ENCODE measurements around the gene CFAP65.
A peak's percentile ranks its signal among the peaks of the same experiment; 100 is the strongest.

Gene CFAP65

GRCh38 chr2:218961651-218962570 lies 79.4 kb downstream of the CFAP65 start:
- Histone ChIP-seq H3K27me3 (ENCODE audit: control insufficient read depth in 1 of 2, insufficient read depth in 2 of 2, low read length in 2 of 2) (peaks cover 64 to 68% of the 10 kb centered on the region in 2 donors), H3K27ac (ENCODE audit: low read length) (no peak overlapping the region), H3K9me3 (ENCODE audit: control insufficient read depth in 2 of 2, low read length in 2 of 2) (no peaks in the 10 kb centered on the region), H3K4me1 (ENCODE audit: control insufficient read depth, insufficient read depth, low read length) (peaks cover 14% of the 10 kb centered on the region), H3K9ac (ENCODE audit: low read length in 2 of 2) (no peak overlapping the region), H3K36me3 (ENCODE audit: control insufficient read depth in 2 of 2, insufficient read depth in 2 of 2, low read length in 2 of 2) (no peaks in the 10 kb centered on the region), H3K4me3 (ENCODE audit: low read length in 2 of 2) (no peak overlapping the region)

- no peak overlapping the region for H3K4me3 ChIP-seq (ENCODE audit: low read length in 2 of 2)
- H3K9ac ChIP-seq (ENCODE audit: low read length in 2 of 2): no peak overlapping the region
- no peaks in the 10 kb centered on the region for H3K9me3 ChIP-seq (ENCODE audit: control insufficient read depth in 2 of 2, low read length in 2 of 2)
Measured at GRCh38 chr2:218961229-218961628, 80.1 kb downstream of the CFAP65 start.

GRCh38 chr2:218960309-218961165 lies 80.8 kb downstream of the CFAP65 start:
- H3K9me3 ChIP-seq (ENCODE audit: control insufficient read depth in 2 of 2, low read length in 2 of 2): no peaks in the 10 kb centered on the region
- no peaks in the 10 kb centered on the region for H3K36me3 ChIP-seq (ENCODE audit: control insufficient read depth in 2 of 2, insufficient read depth in 2 of 2, low read length in 2 of 2)
- H3K4me3 ChIP-seq (ENCODE audit: low read length in 2 of 2): no peak overlapping the region
- H3K4me1 ChIP-seq (ENCODE audit: control insufficient read depth, insufficient read depth, low read length): peaks cover 14% of the 10 kb centered on the region
- H3K27ac ChIP-seq (ENCODE audit: low read length): no peak overlapping the region
- peaks cover 64 to 68% of the 10 kb centered on the region in 2 donors for H3K27me3 ChIP-seq (ENCODE audit: control insufficient read depth in 1 of 2, insufficient read depth in 2 of 2, low read length in 2 of 2)
- H3K9ac ChIP-seq (ENCODE audit: low read length in 2 of 2): no peak overlapping the region

More at GRCh38 chr2:218961229-218961628, 80.1 kb downstream of the CFAP65 start:
- Histone ChIP-seq H3K27ac (ENCODE audit: low read length) (no peak overlapping the region), H3K36me3 (ENCODE audit: control insufficient read depth in 2 of 2, insufficient read depth in 2 of 2, low read length in 2 of 2) (no peaks in the 10 kb centered on the region), H3K4me1 (ENCODE audit: control insufficient read depth, insufficient read depth, low read length) (peaks cover 14% of the 10 kb centered on the region), H3K27me3 (ENCODE audit: control insufficient read depth in 1 of 2, insufficient read depth in 2 of 2, low read length in 2 of 2) (peaks cover 64 to 68% of the 10 kb centered on the region in 2 donors)

GRCh38 chr2:218959761-218960308 lies 81.5 kb downstream of the CFAP65 start:
- Histone ChIP-seq H3K27ac (ENCODE audit: low read length) (no peak overlapping the region), H3K9me3 (ENCODE audit: control insufficient read depth in 2 of 2, low read length in 2 of 2) (no peaks in the 10 kb centered on the region), H3K4me1 (ENCODE audit: control insufficient read depth, insufficient read depth, low read length) (peaks cover 14% of the 10 kb centered on the region), H3K4me3 (ENCODE audit: low read length in 2 of 2) (peak overlapping the region in 1 of 2 donors; percentile 54), H3K27me3 (ENCODE audit: control insufficient read depth in 1 of 2, insufficient read depth in 2 of 2, low read length in 2 of 2) (peaks cover 64 to 71% of the 10 kb centered on the region in 2 donors), H3K9ac (ENCODE audit: low read length in 2 of 2) (no peak overlapping the region), H3K36me3 (ENCODE audit: control insufficient read depth in 2 of 2, insufficient read depth in 2 of 2, low read length in 2 of 2) (no peaks in the 10 kb centered on the region)

- Histone ChIP-seq H3K9me3 (ENCODE audit: control insufficient read depth in 2 of 2, low read length in 2 of 2) (no peaks in the 10 kb centered on the region), H3K4me3 (ENCODE audit: low read length in 2 of 2) (peak within 1 kb of the TSS in 1 of 2 donors; percentile 54), H3K9ac (ENCODE audit: low read length in 2 of 2) (no peak within 1 kb of the TSS), H3K4me1 (ENCODE audit: control insufficient read depth, insufficient read depth, low read length) (peaks cover 14% of the 10 kb centered on the region), H3K27me3 (ENCODE audit: control insufficient read depth in 1 of 2, insufficient read depth in 2 of 2, low read length in 2 of 2) (peaks cover 62 to 67% of the 10 kb centered on the region in 2 donors), H3K36me3 (ENCODE audit: control insufficient read depth in 2 of 2, insufficient read depth in 2 of 2, low read length in 2 of 2) (no peaks in the 10 kb centered on the region), H3K27ac (ENCODE audit: low read length) (no peak within 1 kb of the TSS)
Measured at GRCh38 chr2:218959141-218959731, 82.1 kb downstream of the CFAP65 start, which contains the start of gene CDK5R2. TSS of gene CDK5R2 (plus strand) at chr2:218959666. CDS start at chr2:218959821, 155 bp downstream.

GRCh38 chr2:218958276-218958675 lies 83.0 kb downstream of the CFAP65 start:
- Histone ChIP-seq H3K27ac (ENCODE audit: low read length) (no peak overlapping the region), H3K36me3 (ENCODE audit: control insufficient read depth in 2 of 2, insufficient read depth in 2 of 2, low read length in 2 of 2) (no peaks in the 10 kb centered on the region), H3K4me3 (ENCODE audit: low read length in 2 of 2) (no peak overlapping the region), H3K4me1 (ENCODE audit: control insufficient read depth, insufficient read depth, low read length) (peaks cover 14% of the 10 kb centered on the region), H3K9ac (ENCODE audit: low read length in 2 of 2) (no peak overlapping the region), H3K9me3 (ENCODE audit: control insufficient read depth in 2 of 2, low read length in 2 of 2) (no peaks in the 10 kb centered on the region), H3K27me3 (ENCODE audit: control insufficient read depth in 1 of 2, insufficient read depth in 2 of 2, low read length in 2 of 2) (peaks cover 58 to 59% of the 10 kb centered on the region in 2 donors)

- Histone ChIP-seq H3K27ac (ENCODE audit: low read length) (no peak overlapping the region), H3K27me3 (ENCODE audit: control insufficient read depth in 1 of 2, insufficient read depth in 2 of 2, low read length in 2 of 2) (peaks cover 53% of the 10 kb centered on the region in 2 donors), H3K4me3 (ENCODE audit: low read length in 2 of 2) (no peak overlapping the region)
Measured at GRCh38 chr2:218957671-218958070, 83.6 kb downstream of the CFAP65 start.

GRCh38 chr2:218956039-218956438 lies 85.3 kb downstream of the CFAP65 start:
- Histone ChIP-seq H3K9me3 (ENCODE audit: control insufficient read depth in 2 of 2, low read length in 2 of 2) (no peaks in the 10 kb centered on the region), H3K9ac (ENCODE audit: low read length in 2 of 2) (no peak overlapping the region), H3K4me1 (ENCODE audit: control insufficient read depth, insufficient read depth, low read length) (peaks cover 8% of the 10 kb centered on the region), H3K36me3 (ENCODE audit: control insufficient read depth in 2 of 2, insufficient read depth in 2 of 2, low read length in 2 of 2) (no peaks in the 10 kb centered on the region), H3K27me3 (ENCODE audit: control insufficient read depth in 1 of 2, insufficient read depth in 2 of 2, low read length in 2 of 2) (peaks cover 38% of the 10 kb centered on the region in 2 donors), H3K4me3 (ENCODE audit: low read length in 2 of 2) (no peak overlapping the region), H3K27ac (ENCODE audit: low read length) (no peak overlapping the region)

More at GRCh38 chr2:218957671-218958070, 83.6 kb downstream of the CFAP65 start:
- Histone ChIP-seq H3K9ac (ENCODE audit: low read length in 2 of 2) (no peak overlapping the region), H3K36me3 (ENCODE audit: control insufficient read depth in 2 of 2, insufficient read depth in 2 of 2, low read length in 2 of 2) (no peaks in the 10 kb centered on the region), H3K4me1 (ENCODE audit: control insufficient read depth, insufficient read depth, low read length) (peaks cover 8% of the 10 kb centered on the region), H3K9me3 (ENCODE audit: control insufficient read depth in 2 of 2, low read length in 2 of 2) (no peaks in the 10 kb centered on the region)

- Histone ChIP-seq H3K4me3 (ENCODE audit: low read length in 2 of 2) (no peak overlapping the region), H3K9me3 (ENCODE audit: control insufficient read depth in 2 of 2, low read length in 2 of 2) (no peaks in the 10 kb centered on the region), H3K27me3 (ENCODE audit: control insufficient read depth in 1 of 2, insufficient read depth in 2 of 2, low read length in 2 of 2) (peaks cover 31 to 38% of the 10 kb centered on the region in 2 donors), H3K4me1 (ENCODE audit: control insufficient read depth, insufficient read depth, low read length) (peaks cover 3% of the 10 kb centered on the region), H3K36me3 (ENCODE audit: control insufficient read depth in 2 of 2, insufficient read depth in 2 of 2, low read length in 2 of 2) (no peaks in the 10 kb centered on the region), H3K9ac (ENCODE audit: low read length in 2 of 2) (no peak overlapping the region), H3K27ac (ENCODE audit: low read length) (no peak overlapping the region)
Measured at GRCh38 chr2:218954541-218955300, 86.6 kb downstream of the CFAP65 start.
